Effector memory CD4-positive, alpha-beta T cell (primary cell): Measurements from ENCODE around the gene ACER3.

Experiments
- DNase-seq, 3 donors: peaks; one replicate each; pipeline ENCODE4 v3.0.0-alpha.2; 2020
- H3K27ac ChIP-seq: 2 replicates; pipeline ENCODE4 v1.7.0; 2013; ENCODE audit warnings: mild to moderate bottlenecking, low read length, moderate library complexity; ENCODE audit not compliant: insufficient read depth, poor library complexity, severe bottlenecking
- H3K27me3 ChIP-seq: replicated peaks from 2 replicates; pipeline ENCODE4 v1.7.0; 2013; ENCODE audit warnings: mild to moderate bottlenecking, low read length; ENCODE audit not compliant: insufficient read depth, control insufficient read depth, poor library complexity, severe bottlenecking
- H3K36me3 ChIP-seq: 2 replicates; pipeline ENCODE4 v1.7.0; 2013; ENCODE audit warnings: mild to moderate bottlenecking, low read length, moderate library complexity; ENCODE audit not compliant: control insufficient read depth, insufficient read depth
- H3K4me1 ChIP-seq: 2 replicates; pipeline ENCODE4 v1.7.0; 2013; ENCODE audit warnings: low read length, mild to moderate bottlenecking; ENCODE audit not compliant: control insufficient read depth, insufficient read depth, poor library complexity, severe bottlenecking
- H3K4me3 ChIP-seq: 2 replicates; pipeline ENCODE4 v1.7.0; 2013; ENCODE audit warnings: low read length, low read depth, mild to moderate bottlenecking; ENCODE audit not compliant: insufficient read depth, poor library complexity, severe bottlenecking
- H3K9me3 ChIP-seq: 2 replicates; pipeline ENCODE4 v1.7.0; 2013; ENCODE audit warnings: mild to moderate bottlenecking, low read length, moderate library complexity; ENCODE audit not compliant: control insufficient read depth

Gene ACER3

DNA sequence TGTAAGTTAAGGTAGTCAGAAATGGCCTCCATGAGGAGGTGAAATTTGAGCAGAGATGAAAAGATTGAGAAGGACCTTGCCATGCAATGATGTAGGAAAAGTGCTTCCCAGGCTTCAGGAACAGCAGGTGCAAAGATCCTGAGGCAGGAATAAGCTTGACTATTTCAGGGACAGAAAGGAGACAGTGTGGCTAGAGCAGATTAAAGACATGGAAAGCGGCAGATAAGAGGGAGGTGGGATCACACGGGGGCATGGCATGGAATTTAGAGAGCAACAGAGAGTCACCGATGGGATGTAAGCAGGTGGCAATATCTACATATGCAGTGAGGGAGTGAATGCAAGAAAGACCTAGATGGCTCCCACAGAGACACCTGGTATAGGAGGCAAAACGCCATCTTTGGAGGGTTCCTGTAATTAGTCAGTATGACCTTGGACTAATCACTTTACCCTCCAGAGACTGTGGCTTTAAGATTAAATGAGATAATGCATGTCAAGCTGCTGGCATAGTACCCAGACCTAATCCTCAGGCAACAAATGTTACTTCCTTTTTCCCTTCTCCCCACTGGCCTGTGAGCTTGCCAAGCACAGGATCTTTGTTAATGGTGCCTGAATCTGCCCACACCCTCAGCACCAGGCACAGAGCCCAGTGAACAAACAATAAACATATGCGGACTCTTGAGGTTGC, 24.6 kb upstream of the ACER3 start:
- Histone ChIP-seq H3K4me1 (no peaks in the 10 kb centered on the region), H3K4me3 (no peak overlapping the region), H3K36me3 (no peaks in the 10 kb centered on the region), H3K9me3 (no peaks in the 10 kb centered on the region), H3K27me3 (no peaks in the 10 kb centered on the region), H3K27ac (no peak overlapping the region)
- no peak for DNase-seq

DNA sequence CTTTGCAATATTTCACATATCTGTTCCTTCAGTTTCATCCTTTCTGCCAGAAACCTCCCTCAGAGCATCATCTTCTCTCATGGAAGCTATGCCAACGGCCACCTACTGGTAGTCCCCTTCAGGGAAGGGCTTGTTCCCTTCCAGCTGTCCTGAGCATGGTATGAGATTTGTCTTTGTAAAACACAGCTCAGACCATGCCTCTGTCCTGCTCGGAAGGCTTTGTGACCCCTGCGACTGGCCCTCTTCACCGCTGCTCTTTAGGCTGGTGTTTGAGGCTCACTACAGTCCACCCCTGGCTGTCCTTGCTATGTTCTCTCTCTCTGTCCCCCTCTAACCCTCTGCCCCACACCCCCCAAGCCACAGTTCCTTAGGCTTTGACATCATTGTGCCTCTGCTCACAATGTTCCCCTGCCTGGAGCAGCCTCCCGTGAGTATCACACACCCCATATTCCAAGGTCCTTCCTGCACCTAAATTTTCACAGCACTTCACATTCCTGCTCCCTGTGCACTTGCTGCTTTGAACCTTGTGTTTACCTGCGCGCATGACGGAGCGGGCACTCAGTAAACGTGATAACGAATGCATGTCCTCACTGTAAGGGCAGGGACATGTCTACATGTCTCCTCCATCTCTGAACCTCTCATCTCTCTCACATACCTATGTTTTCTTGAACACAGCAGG, 24.0 kb upstream of the ACER3 start:
- DNase-seq = no peak
- Histone ChIP-seq H3K27me3 (no peaks in the 10 kb centered on the region), H3K27ac (no peak overlapping the region), H3K36me3 (no peaks in the 10 kb centered on the region), H3K9me3 (no peaks in the 10 kb centered on the region), H3K4me1 (no peaks in the 10 kb centered on the region), H3K4me3 (no peak overlapping the region)

DNA sequence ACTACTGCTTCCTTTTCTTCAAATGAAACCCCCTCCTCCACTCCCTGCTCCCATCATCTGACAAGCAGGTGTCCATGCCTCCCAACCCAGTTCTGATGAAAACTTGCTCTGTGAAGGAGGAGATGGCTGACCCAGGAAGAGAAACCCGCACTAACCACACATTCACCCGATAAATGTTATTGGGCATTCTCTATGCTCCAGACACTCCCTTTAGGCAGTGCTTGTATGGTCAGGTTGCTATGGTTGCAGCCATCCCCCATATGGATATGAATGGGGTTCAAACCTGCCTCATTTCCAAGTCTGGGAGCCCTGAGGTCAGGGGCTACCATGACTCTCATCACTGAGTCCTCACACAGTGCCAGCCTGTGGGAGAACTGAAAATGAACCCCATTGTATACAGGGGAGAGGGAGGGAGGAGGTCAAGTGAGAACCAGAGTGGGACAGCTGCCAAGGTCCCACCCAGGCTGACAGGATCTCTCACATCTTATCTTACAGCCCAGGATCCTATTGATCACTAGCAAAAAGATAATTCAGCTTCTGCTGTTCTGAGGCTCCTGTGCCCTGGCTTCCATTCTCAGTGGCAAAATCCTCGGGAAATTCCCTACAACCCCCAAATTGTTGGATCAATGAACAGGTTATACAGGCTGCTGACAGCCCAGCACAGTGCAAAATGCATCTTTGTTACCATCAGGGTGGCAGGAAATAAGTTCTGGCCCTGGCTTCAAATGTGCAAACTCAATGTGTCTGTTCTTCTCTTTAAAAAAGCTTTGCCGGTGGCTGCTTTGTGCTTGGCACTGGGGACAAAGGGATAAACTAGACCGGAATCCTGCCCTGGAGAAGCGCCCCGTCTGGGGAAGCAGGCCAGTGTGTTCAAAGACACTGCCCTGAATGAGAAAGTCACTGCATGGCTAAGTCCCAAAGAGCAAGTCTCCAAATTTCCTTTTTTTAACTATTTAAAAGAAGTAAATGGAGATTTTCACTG, 22.7 kb upstream of the ACER3 start:
- Histone ChIP-seq H3K9me3 (no peaks in the 10 kb centered on the region), H3K27me3 (no peaks in the 10 kb centered on the region), H3K27ac (no peak overlapping the region), H3K4me1 (no peaks in the 10 kb centered on the region), H3K4me3 (no peak overlapping the region), H3K36me3 (no peaks in the 10 kb centered on the region)
- no peak for DNase-seq

DNA sequence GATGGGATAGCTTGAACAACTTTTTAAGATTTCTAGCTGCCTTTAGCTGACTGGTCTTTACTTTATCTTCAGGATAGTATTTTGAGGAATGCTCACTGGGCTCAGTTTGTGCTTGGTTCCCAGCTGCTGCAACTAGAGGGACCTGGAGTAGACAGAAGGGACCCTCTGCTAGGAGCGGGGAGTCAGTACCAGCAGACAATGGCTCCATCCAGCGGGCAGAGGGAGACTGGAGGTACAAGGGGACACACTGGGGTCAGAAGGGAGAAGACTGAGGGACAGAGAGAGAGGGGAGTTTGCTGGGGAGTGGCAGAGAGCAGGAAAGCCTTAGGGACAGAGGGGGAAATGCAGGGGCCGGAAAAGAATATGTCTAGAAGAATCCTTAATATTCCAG, 22.0 kb upstream of the ACER3 start:
- no peaks in the 10 kb centered on the region for H3K27me3 ChIP-seq
- H3K4me1 ChIP-seq = no peaks in the 10 kb centered on the region
- no peak overlapping the region for H3K27ac ChIP-seq
- no peaks in the 10 kb centered on the region for H3K36me3 ChIP-seq
- H3K4me3 ChIP-seq = no peak overlapping the region
- DNase-seq = no peak
- no peaks in the 10 kb centered on the region for H3K9me3 ChIP-seq

DNA sequence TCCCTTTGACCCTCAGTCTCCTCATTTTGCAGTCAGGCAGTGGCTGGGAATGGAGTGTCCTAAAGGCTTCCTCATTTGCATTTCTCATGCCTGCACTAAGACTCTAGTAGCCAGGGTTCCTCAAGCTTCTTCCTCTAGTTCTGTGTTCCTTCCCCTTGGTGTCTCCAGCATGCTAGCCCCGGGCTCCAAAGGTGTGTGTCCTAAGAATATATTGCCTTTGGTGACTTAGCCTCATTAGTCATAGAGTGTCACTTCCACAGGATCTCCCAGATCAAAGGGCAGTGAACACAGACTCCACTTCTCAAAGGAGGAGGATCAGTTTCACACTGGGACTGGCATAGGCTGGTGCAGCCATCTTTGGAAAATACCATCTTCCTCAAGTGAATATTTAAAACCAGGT, 21.4 kb upstream of the ACER3 start:
- H3K4me3 ChIP-seq = no peak overlapping the region
- DNase-seq = no peak
- H3K36me3 ChIP-seq = no peaks in the 10 kb centered on the region
- H3K27me3 ChIP-seq = no peaks in the 10 kb centered on the region
- H3K27ac ChIP-seq = no peak overlapping the region
- H3K4me1 ChIP-seq = no peaks in the 10 kb centered on the region
- H3K9me3 ChIP-seq = no peaks in the 10 kb centered on the region

DNA sequence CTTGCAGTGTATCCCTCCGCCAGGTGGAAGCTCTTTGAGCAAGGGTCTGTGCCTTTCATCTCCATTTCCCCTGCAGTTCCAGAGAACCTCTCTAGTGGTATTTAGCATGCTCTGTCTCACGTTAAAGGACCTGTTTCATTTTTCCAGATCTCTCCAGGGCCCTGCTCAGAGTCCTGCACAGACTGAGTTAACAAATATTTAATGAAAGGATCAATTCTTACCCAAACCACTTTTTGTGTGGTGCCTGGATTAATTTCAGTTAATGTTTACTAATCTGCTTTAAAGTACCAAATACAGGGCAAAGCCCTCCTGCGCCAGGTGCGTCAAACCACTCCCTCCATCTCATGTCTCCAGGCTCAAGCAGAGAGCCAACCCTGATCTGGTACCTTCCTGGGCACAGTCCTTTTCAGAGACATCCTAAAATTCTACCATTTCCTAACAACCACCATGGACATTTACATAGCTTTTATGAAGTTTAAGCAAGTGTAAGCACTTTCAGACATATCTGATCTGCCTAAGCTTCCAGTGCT, 18.7 kb upstream of the ACER3 start:
- Histone ChIP-seq H3K27me3 (no peaks in the 10 kb centered on the region), H3K27ac (no peak overlapping the region), H3K9me3 (no peaks in the 10 kb centered on the region), H3K4me1 (no peaks in the 10 kb centered on the region), H3K4me3 (no peak overlapping the region), H3K36me3 (no peaks in the 10 kb centered on the region)
- DNase-seq = no peak

DNA sequence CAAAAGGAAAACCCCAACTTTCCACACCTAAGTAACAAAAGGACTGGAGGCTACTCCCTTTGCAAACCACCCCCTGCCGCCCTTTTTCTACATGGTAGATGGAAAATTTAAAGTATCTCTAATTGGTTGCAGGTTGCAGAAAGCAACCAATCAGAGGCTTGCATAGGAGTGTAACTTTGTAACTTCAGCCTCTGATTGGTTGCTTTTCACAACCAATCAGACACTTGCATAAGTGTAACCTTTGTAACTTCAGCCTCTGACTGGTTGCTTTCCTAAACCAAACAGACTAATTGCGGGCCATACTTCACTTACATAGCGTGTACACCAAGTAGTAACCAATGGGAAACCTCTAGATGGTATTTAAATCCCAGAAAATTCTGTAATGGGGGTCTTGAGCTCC, 16.8 kb upstream of the ACER3 start:
- H3K4me1 ChIP-seq = no peaks in the 10 kb centered on the region
- H3K27ac ChIP-seq = no peak overlapping the region
- no peaks in the 10 kb centered on the region for H3K9me3 ChIP-seq
- H3K36me3 ChIP-seq = no peaks in the 10 kb centered on the region
- H3K27me3 ChIP-seq = no peaks in the 10 kb centered on the region
- no peak overlapping the region for H3K4me3 ChIP-seq
- DNase-seq = no peak

DNA sequence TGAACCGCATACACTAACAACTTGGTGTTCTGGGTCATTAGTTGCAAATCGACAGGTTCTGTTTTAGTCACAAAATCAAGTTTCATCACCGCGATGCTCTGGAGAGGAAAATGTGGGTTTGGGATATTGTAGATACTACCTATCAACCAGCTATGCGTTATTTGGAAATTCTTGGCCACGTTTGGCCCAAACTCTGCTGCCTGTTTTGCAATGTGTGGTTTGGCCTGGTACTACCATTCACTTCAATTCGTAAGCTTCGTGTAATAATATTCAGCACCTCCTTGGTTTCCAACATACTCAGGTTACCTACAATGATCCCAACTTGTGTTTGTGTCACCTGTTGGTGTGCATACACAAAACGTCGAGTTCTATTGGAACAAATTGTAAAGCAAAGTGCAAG, 16.2 kb upstream of the ACER3 start:
- Histone ChIP-seq H3K4me3 (no peak overlapping the region), H3K9me3 (no peaks in the 10 kb centered on the region), H3K27me3 (no peaks in the 10 kb centered on the region), H3K36me3 (no peaks in the 10 kb centered on the region), H3K27ac (no peak overlapping the region), H3K4me1 (no peaks in the 10 kb centered on the region)
- no peak for DNase-seq

DNA sequence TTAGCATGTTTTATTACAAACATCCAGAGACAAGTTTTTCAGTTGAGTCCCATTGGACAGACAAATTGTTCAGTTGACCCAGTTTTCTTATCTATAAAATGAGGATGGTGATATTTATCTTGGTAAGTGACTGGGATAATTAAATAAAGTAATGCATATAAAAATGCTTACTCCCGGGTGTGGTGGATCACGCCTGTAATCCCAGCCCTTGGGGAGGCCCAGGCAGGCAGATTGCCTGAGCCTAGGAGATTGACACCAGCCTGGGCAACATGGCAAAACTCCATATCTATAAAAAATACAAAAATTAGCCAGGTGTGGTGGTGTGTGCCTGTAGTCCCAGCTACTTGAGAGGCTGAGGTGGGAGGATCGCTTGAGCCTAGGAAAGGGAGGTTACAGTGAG, 15.6 kb upstream of the ACER3 start:
- no peaks in the 10 kb centered on the region for H3K4me1 ChIP-seq
- no peak overlapping the region for H3K27ac ChIP-seq
- H3K9me3 ChIP-seq = no peaks in the 10 kb centered on the region
- H3K36me3 ChIP-seq = no peaks in the 10 kb centered on the region
- DNase-seq = no peak
- no peak overlapping the region for H3K4me3 ChIP-seq
- H3K27me3 ChIP-seq = no peaks in the 10 kb centered on the region
